HG03064 (cell line): Measurements from ENCODE around the gene MARCHF7.

Source experiments
- ATAC-seq: cut with Tn5 transposase; IDR thresholded peaks from one replicate; pipeline ENCODE4 v1.9.1; 2021; ENCODE audit warnings: low read depth; ENCODE audit not compliant: unreplicated experiment

Gene MARCHF7

GRCh38 chr2:159758686-159759085 lies 46.4 kb downstream of the MARCHF7 start:
- ATAC-seq = no peak

DNA sequence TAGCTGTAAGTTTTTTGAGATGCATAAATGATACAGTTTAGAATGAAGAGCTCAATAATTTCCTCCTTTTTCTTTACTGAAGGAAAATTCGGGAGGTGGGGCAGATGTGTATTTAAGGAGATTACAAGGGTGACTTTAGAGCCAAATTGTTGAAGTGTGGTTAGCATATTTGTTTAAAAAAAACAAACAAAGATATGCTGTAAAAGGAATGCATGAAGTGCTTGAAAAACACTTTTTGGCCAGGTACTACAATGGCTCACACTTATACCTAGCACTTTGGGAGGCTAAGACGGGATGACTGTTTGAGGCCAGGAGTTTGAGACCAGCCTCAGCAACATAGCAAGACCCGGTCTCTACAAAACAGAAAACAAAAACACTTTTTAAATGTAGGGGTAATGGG lies 47.3 kb downstream of the MARCHF7 start:
- no peak for ATAC-seq

DNA sequence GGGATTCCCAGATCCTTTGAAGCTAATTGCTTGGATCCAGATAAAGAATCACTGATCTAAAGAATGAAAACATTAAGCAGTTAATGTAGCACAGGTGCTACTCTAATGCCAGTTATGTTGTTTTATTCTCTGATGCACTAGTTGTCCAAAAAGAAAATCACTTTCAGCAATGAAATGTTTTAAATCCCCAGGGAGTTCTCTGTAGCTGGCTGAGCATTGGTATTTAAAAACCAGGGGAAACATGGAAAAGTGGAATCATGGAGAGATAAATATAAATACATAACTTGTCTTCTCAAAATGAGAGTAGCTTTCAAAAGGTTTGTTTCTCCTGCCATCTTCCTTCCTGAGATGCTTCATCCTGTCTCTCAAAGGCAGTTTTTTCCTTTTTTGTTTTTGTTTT lies 48.0 kb downstream of the MARCHF7 start:
- ATAC-seq = no peak

GRCh38 chr2:159762075-159762474 lies 49.8 kb downstream of the MARCHF7 start:
- no peak for ATAC-seq
